GM12878 (cell line): ENCODE data around the gene GCC2. TPM values are rescaled to one million over a fixed set of nuclear protein-coding genes. Genes with fewer than 3 reads are reported as not detected.
A peak's percentile ranks its signal among the peaks of the same experiment; 100 is the strongest.

Source experiments
- ATAC-seq: fragments of 200-7000 bp; cut with Tn5 transposase; 3 replicates; pipeline ENCODE4 v1.9.1; 2020; ENCODE audit warnings: mild to moderate bottlenecking, moderate library complexity
- BruUV-seq: library from RNA; stranded (reverse); fragments of 400-500 nt; replicated peaks from 2 replicates; lab custom pipeline; 2021; lab: Mats Ljungman, UMichigan
- CTCF ChIA-PET: fragments of 300-600 bp; sonication (Branson Sonifier 250); formaldehyde crosslinking; extraction: SDS; loops from one replicate; lab custom pipeline; 2021; ENCODE audit warnings: inconsistent platforms; lab: Yijun Ruan, JAX
- POLR2A ChIA-PET: fragments of 350-600 bp; formaldehyde crosslinking; extraction: SDS; loops from one replicate; lab custom pipeline; 2021; ENCODE audit warnings: inconsistent platforms; lab: Charles Lee
- RAD21 ChIA-PET: fragments of 300-600 bp; sonication (Branson Sonifier 250); formaldehyde crosslinking; loops from one replicate; lab custom pipeline; 2023; ENCODE audit warnings: antibody characterized with exemption; ENCODE audit not compliant: unreplicated experiment; lab: Charles Lee
- SMC1A ChIA-PET: fragments of 300-600 bp; sonication (Branson Sonifier 250); formaldehyde crosslinking; loops from one replicate; lab custom pipeline; 2023; ENCODE audit not compliant: unreplicated experiment, uncharacterized antibody; lab: Charles Lee
- DNase-seq: peaks from one replicate; pipeline ENCODE4 v3.0.0-alpha.2; 2011; ENCODE audit warnings: low read depth, low spot score
- FAIRE-seq: peaks from 3 replicates; lab custom pipeline; 2011; peaks lifted over from hg19 to GRCh38; lab: Jason Lieb, UNC
- H2AFZ ChIP-seq: 2 replicates; pipeline ENCODE4 v1.6.0; 2011; ENCODE audit warnings: low read depth, low read length, control low read depth; ENCODE audit not compliant: control insufficient read depth
- H3K27ac ChIP-seq: 2 replicates; pipeline ENCODE4 v1.5.1; 2011; ENCODE audit warnings: control low read depth; ENCODE audit not compliant: control insufficient read depth, insufficient read depth
- H3K27me3 ChIP-seq, 2 experiments: replicated peaks in 1 of 2; 2 replicates each; pipeline versions ENCODE4 v1.6.0 to v1.6.1; 2011; ENCODE audit warnings: low read length in 1 of 2; ENCODE audit not compliant: control insufficient read depth in 2 of 2, insufficient read depth in 2 of 2
- H3K36me3 ChIP-seq, 2 experiments: 2 replicates each; pipeline ENCODE4 v1.5.1; 2011; ENCODE audit warnings: low read length in 1 of 2; ENCODE audit not compliant: control insufficient read depth in 2 of 2, insufficient read depth in 2 of 2
- H3K4me1 ChIP-seq: 2 replicates; pipeline ENCODE4 v1.6.1; 2011; ENCODE audit warnings: mild to moderate bottlenecking, low read length, moderate library complexity, mixed read lengths; ENCODE audit not compliant: control insufficient read depth, insufficient read depth
- H3K4me2 ChIP-seq: 2 replicates; pipeline ENCODE4 v1.6.0; 2011; ENCODE audit warnings: control low read depth; ENCODE audit not compliant: control insufficient read depth, insufficient read depth
- H3K4me3 ChIP-seq: fragments of 200-600 bp; sonication (generic); 2 replicates; pipeline ENCODE4 v1.5.1; 2016
- H3K79me2 ChIP-seq: 2 replicates; pipeline ENCODE4 v1.6.0; 2011; ENCODE audit warnings: low read length; ENCODE audit not compliant: control insufficient read depth, insufficient read depth
- H3K9ac ChIP-seq: 2 replicates; pipeline ENCODE4 v1.8.0; 2011; ENCODE audit warnings: low read length, control low read depth, mixed read lengths; ENCODE audit not compliant: control insufficient read depth, insufficient read depth
- H3K9me3 ChIP-seq: replicated peaks from 3 replicates; pipeline ENCODE4 v1.5.1; 2011; ENCODE audit warnings: mild to moderate bottlenecking, low read length; ENCODE audit not compliant: control insufficient read depth, insufficient read depth
- H4K20me1 ChIP-seq: 2 replicates; pipeline ENCODE4 v1.6.0; 2011; ENCODE audit not compliant: control insufficient read depth, insufficient read depth
- ASH2L ChIP-seq: fragments of 300-600, 200-600 bp; sonication (generic); IDR thresholded peaks from 2 replicates; pipeline ENCODE4 v1.6.1; 2017; ENCODE audit warnings: low read depth, mild to moderate bottlenecking, borderline replicate concordance
- E2F8 ChIP-seq: fragments of 450-650 bp; IDR thresholded peaks from 2 replicates; pipeline ENCODE4 v1.6.1; 2018; ENCODE audit warnings: mild to moderate bottlenecking, low read depth, moderate library complexity; ENCODE audit not compliant: partially characterized antibody
- ESRRA ChIP-seq: IDR thresholded peaks from 2 replicates; pipeline ENCODE4 v1.6.1; 2012; ENCODE audit warnings: mild to moderate bottlenecking, low read length, improper control_type of control experiment
- MYB ChIP-seq: fragments of 150-350 bp; IDR thresholded peaks from 2 replicates; pipeline ENCODE4 v1.6.1; 2014; ENCODE audit warnings: mild to moderate bottlenecking, low read depth, low read length, borderline replicate concordance
- NKRF ChIP-seq: fragments of 450-650 bp; conservative IDR thresholded peaks from 2 replicates; pipeline ENCODE4 v1.6.1; 2017; ENCODE audit warnings: mild to moderate bottlenecking, moderate library complexity
- NR2C1 ChIP-seq: fragments of 450-650 bp; IDR thresholded peaks from 2 replicates; pipeline ENCODE4 v1.6.1; 2017; ENCODE audit warnings: antibody characterized with exemption, mild to moderate bottlenecking, moderate library complexity
- POU2F2 ChIP-seq: IDR thresholded peaks from 3 replicates; pipeline ENCODE4 v1.6.1; 2011; ENCODE audit warnings: low read depth, mild to moderate bottlenecking, low read length, borderline replicate concordance
- STAT3 ChIP-seq: IDR thresholded peaks from 2 replicates; pipeline ENCODE4 v1.6.1; 2011; ENCODE audit warnings: low read depth, low read length, improper control_type of control experiment
- YBX1 ChIP-seq: fragments of 450-650 bp; IDR thresholded peaks from 2 replicates; pipeline ENCODE4 v1.6.1; 2016; ENCODE audit warnings: antibody characterized with exemption
- YY1 ChIP-seq: IDR thresholded peaks from 2 replicates; pipeline ENCODE4 v1.6.1; 2011; ENCODE audit warnings: low read depth, mild to moderate bottlenecking, low read length
- ZNF622 ChIP-seq: fragments of 450-650 bp; IDR thresholded peaks from 2 replicates; pipeline ENCODE4 v1.6.1; 2017; ENCODE audit warnings: mild to moderate bottlenecking, inconsistent platforms
- WGBS: methylation state at CpG from one replicate; pipeline ENCODE4 v1.1.6; 2016; ENCODE audit warnings: low lambda C conversion rate; ENCODE audit not compliant: insufficient replicate concordance, insufficient coverage; ENCODE audit errors: missing lambda C conversion rate; 5-methylcytosine and 5-hydroxymethylcytosine counted together
- in situ Hi-C: fragments of 300-500 bp; cut with MboI; formaldehyde crosslinking; loops from 9 replicates; pipeline ENCODE4 v1.14.3; 2018; ENCODE audit warnings: mixed read lengths
- intact Hi-C: fragments of 100-400 bp; cut with micrococcal nuclease; formaldehyde crosslinking; loops from one replicate; pipeline ENCODE4 v1.14.2; 2022; ENCODE audit not compliant: unreplicated experiment
- polyA plus RNA-seq, 11 experiments: library from polyadenylated mRNA; depleted of rRNA in 4 of 11; unstranded in 6 of 11; stranded (reverse) in 5 of 11; fragments of >200 nt; fragmentation: Nextera tagmentation in 4 of 11; fragmentation: Illumina TruSeq in 1 of 11; extraction: Ambion mirVana in 4 of 11; extraction: Trizol in 1 of 11; gene quantifications; 1 replicate in 1 of 11; 2 replicates in 10 of 11; pipeline versions ENCODE4 v1.2.1 to v1.2.3, GENCODE V29; 2011 to 2016; ENCODE audit warnings: inconsistent platforms in 2 of 11, missing spikeins in 2 of 11, low read depth in 1 of 11
- total RNA-seq, 4 experiments: library from RNA; depleted of rRNA in 3 of 4; stranded (reverse); fragments of >200 nt in 3 of 4; fragmentation: Illumina TruSeq in 1 of 4; extraction: Trizol in 1 of 4; gene quantifications; 2 replicates each; pipeline versions ENCODE4 v1.2.1 to v1.2.3, GENCODE V29; 2013 to 2021

GCC2 gene
- total and polyA plus RNA-seq, 10 of the 15 experiments (the other 5 are each of a cell fraction or from before 2014, with no cell fraction given): 11.8 to 35.5 (median 25.4) TPM

GRCh38 chr2:108458082-108458481 is 9.1 kb downstream of the GCC2 start:
- Histone ChIP-seq H4K20me1 (no peaks in the 10 kb centered on the region), H3K27ac (no peak overlapping the region), H3K4me3 (no peak overlapping the region), H3K79me2 (peaks cover 3% of the 10 kb centered on the region), H3K27me3 (no peaks in the 10 kb centered on the region), H2AFZ (no peak overlapping the region), H3K4me2 (no peak overlapping the region), H3K9ac (no peak overlapping the region), H3K36me3 (peaks cover 0 to 19% of the 10 kb centered on the region in 2 experiments; a peak in 3 of 4 replicates), H3K9me3 (peaks cover 9% of the 10 kb centered on the region), H3K4me1 (peaks cover 14% of the 10 kb centered on the region)
- CTCF ChIA-PET: interaction anchor here (0.9 kb wide), 1 partner anchor 10 kb away, joined by 3 read pairs; the partner anchor contains the start of gene GCC2
- no TSS peak for BruUV-seq
- intact Hi-C loops: no loop called here
- RAD21 ChIA-PET: interaction anchor here (1.2 to 2.8 kb wide), 3 partner anchors 12 to 179 kb away, joined by 3 to 6 read pairs (median 3); no protein-coding TSS in a partner anchor
- SMC1A ChIA-PET: interaction anchor here (0.6 to 1.3 kb wide), 4 partner anchors 8 to 126 kb away, joined by 3 to 4 read pairs (median 4); partner anchors contain the start of gene GCC2
- no peak for ATAC-seq
- DNase-seq: no peak
- TF ChIP-seq NR2C1 (no peak), POU2F2 (peak; percentile 54; the same call in 1 of the 3 replicates), ASH2L (no peak), STAT3 (no peak)
- WGBS: 92% methylated on average over 3 of the region's 3 CpGs
- in situ Hi-C loops: no loop called here
- POLR2A ChIA-PET: interaction anchor here (0.6 to 0.9 kb wide), 2 partner anchors 10 to 31 kb away, joined by 4 read pairs; no protein-coding TSS in a partner anchor
- no peak for FAIRE-seq

- DNase-seq (no peak), ATAC-seq (no peak), FAIRE-seq (no peak)
- peak overlapping the region; percentile 85; the same call in 1 of the 2 replicates for H3K4me2 ChIP-seq
- H3K9ac ChIP-seq: no peak overlapping the region
- H3K79me2 ChIP-seq: peaks cover 7% of the 10 kb centered on the region
- no peaks in the 10 kb centered on the region for H4K20me1 ChIP-seq
- H3K9me3 ChIP-seq: peaks cover 15% of the 10 kb centered on the region
- no peak overlapping the region for H2AFZ ChIP-seq
- ChIA-PET SMC1A (interaction anchor here (1.1 to 1.2 kb wide), 3 partner anchors 10 to 76 kb away, joined by 4 read pairs; partner anchors contain the start of gene GCC2), CTCF (interaction anchor here (1.1 to 1.2 kb wide), 2 partner anchors 9 to 116 kb away, joined by 3 to 4 read pairs; no protein-coding TSS in a partner anchor), RAD21 (interaction anchor here (1.8 to 2.8 kb wide), 2 partner anchors 9 to 116 kb away, joined by 5 to 6 read pairs; no protein-coding TSS in a partner anchor), POLR2A (interaction anchor here (0.6 to 2.4 kb wide), 6 partner anchors 9 to 159 kb away, joined by 4 to 8 read pairs (median 5); partner anchors contain the start of gene GCC2)
- H3K4me3 ChIP-seq: no peak overlapping the region
- no peaks in the 10 kb centered on the region for H3K27me3 ChIP-seq
- intact Hi-C loops: no loop called here
- TF ChIP-seq ZNF622: no peak
- TF ChIP-seq NKRF: no peak
- no peak for TF ChIP-seq MYB
- no peak for TF ChIP-seq YY1
- TF ChIP-seq YBX1: no peak
- TF ChIP-seq E2F8: no peak
- TF ChIP-seq ESRRA: no peak
- WGBS: 56% methylated on average over 1 of the region's 1 CpG
- peaks cover 14% of the 10 kb centered on the region for H3K4me1 ChIP-seq
- H3K27ac ChIP-seq: 0 out of 2 replicates have a peak overlapping the region, but pooled peaks have one; percentile 91
- BruUV-seq: no TSS peak
- H3K36me3 ChIP-seq: peaks cover 10 to 27% of the 10 kb centered on the region in 2 experiments
- in situ Hi-C loops: no loop called here
Measured at GRCh38 chr2:108459441-108459840, 10.4 kb downstream of the GCC2 start.
